Measurements from ENCODE around the gene MRPS34. TPM values are rescaled to one million over a fixed set of nuclear protein-coding genes. Genes with fewer than 3 reads are reported as not detected.
A peak's percentile ranks its signal among the peaks of the same experiment; 100 is the strongest.

MRPS34 gene
- total RNA-seq, 3 donors from 2014 or later = 85.9 to 95.4 (median 87.8) TPM

- TF ChIP-seq CTCF (IDR thresholded peaks at IDR 0.05) = peak in 1 of 3 donors; percentile 8
- TF ChIP-seq POLR2AphosphoS5 (IDR thresholded peaks at IDR 0.05) = peak in 2 of 3 donors; percentile 35 to 41
- TF ChIP-seq POLR2A (IDR thresholded peaks at IDR 0.05) = no peak
- Histone ChIP-seq H3K36me3 (no peaks in the 10 kb centered on the region), H3K27ac (peak overlapping the region; percentile 51 to 69)
Observed at GRCh38 chr16:1770328-1771187, 2.4 kb downstream of the MRPS34 start.

DNA sequence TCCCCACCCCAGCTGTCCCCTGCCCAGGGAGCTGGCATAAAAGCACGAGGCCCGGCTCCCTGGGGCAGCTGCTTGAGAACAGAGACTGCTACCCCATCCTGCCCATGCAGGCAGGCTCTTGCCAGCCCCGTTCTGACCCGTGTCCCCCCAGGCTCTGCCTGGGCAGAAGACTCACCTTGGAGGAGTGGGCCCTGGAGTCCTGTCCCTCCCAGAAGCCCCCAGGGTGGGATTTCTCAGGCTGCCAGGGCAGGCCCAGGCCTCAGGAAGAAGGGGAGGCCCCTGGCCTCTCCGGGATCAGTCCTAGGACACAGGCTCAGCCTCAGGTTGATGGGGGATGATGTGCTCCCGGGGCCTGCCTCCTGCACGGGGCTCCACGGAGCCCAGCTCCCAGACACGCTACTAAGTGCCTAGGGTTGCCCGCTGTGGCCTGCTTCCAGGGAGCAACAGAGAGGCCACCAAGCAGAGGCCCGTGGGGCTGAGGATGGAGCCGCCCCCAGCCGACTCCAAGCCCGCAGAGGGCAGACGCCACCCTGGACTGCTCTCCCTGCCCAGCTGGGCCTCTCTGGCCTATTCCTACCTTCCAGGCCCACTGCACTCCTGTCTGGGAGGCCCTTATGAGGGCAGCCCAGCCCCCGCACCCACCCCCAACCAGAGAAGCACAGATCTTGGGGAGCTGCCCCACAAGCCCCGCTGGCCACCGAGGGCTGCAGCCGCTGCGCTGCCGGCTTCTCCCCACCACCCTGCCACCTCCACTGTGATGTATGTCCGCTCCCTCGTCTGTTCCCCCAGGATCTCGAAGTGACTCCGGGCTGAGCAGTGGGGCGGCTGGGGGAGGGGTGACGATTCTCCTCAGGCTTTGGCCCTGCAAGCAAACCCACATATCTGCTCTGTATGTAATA, 3.3 kb downstream of the MRPS34 start:
- Histone ChIP-seq H3K4me3 (peak overlapping the region in 2 of 3 donors; percentile 91 to 94), H3K36me3 (peaks cover 5% of the 10 kb centered on the region), H3K4me1 (peaks cover 16 to 21% of the 10 kb centered on the region in 2 donors), H3K27me3 (no peaks in the 10 kb centered on the region), H3K9me3 (no peaks in the 10 kb centered on the region), H3K27ac (peak overlapping the region; percentile 51 to 69)
- TF ChIP-seq POLR2AphosphoS5 (IDR thresholded peaks at IDR 0.05) (no peak), CTCF (IDR thresholded peaks at IDR 0.05) (no peak), POLR2A (IDR thresholded peaks at IDR 0.05) (no peak)
- no peak for DNase-seq (ENCODE audit: low spot score in 2 of 2)
- intact Hi-C loops (cut with DNase I; ENCODE audit: low total_unique reads) = no loop called here

More at GRCh38 chr16:1770328-1771187, 2.4 kb downstream of the MRPS34 start:
- DNase-seq (ENCODE audit: low spot score in 2 of 2) = peak; percentile 56 to 67
- Histone ChIP-seq H3K9me3 (no peaks in the 10 kb centered on the region), H3K4me3 (peak overlapping the region; percentile 91 to 97 (median 94)), H3K4me1 (peaks cover 16 to 25% of the 10 kb centered on the region in 2 donors), H3K27me3 (no peaks in the 10 kb centered on the region)
- intact Hi-C loops (cut with DNase I; ENCODE audit: low total_unique reads) = no loop called here

- TF ChIP-seq POLR2A (IDR thresholded peaks at IDR 0.05) = no peak
- TF ChIP-seq POLR2AphosphoS5 (IDR thresholded peaks at IDR 0.05) = no peak
- TF ChIP-seq CTCF (IDR thresholded peaks at IDR 0.05) = no peak
Observed at GRCh38 chr16:1768767-1769401, 4.0 kb downstream of the MRPS34 start.

DNA sequence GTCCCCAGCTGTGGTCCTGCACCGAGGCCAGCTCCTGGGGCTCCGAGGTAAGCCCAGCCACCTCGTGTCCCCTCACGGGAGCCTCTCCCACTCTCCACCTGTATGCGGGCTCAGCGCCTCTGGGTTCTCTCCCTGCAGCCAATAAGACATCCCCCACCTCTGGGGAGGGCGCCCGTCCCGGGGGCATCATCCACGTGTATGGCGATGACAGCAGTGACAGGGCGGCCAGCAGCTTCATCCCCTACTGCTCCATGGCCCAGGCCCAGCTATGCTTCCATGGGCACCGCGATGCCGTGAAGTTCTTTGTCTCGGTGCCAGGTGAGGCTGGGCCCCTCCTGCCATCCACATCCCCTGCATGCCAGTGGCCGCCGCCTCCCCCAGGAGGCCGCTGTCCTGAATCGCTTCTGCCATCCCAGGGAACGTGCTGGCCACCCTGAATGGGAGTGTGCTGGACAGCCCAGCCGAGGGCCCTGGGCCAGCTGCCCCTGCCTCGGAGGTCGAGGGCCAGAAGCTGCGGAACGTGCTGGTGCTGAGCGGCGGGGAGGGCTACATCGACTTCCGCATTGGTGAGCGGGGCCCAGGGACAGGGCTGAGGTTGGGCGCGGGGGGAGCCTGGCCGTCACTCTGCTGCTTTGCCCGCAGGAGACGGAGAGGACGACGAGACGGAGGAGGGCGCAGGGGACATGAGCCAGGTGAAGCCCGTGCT, 4.7 kb downstream of the MRPS34 start:
- no peak for TF ChIP-seq CTCF (IDR thresholded peaks at IDR 0.05)
- TF ChIP-seq POLR2A (IDR thresholded peaks at IDR 0.05) = no peak
- no peak for TF ChIP-seq POLR2AphosphoS5 (IDR thresholded peaks at IDR 0.05)
- Histone ChIP-seq H3K9me3 (no peaks in the 10 kb centered on the region), H3K27ac (no peak overlapping the region), H3K36me3 (peaks cover 5% of the 10 kb centered on the region), H3K4me1 (peaks cover 8 to 12% of the 10 kb centered on the region in 2 donors), H3K4me3 (no peak overlapping the region), H3K27me3 (no peaks in the 10 kb centered on the region)
- intact Hi-C loops (cut with DNase I; ENCODE audit: low total_unique reads) = no loop called here
- no peak for DNase-seq (ENCODE audit: low spot score in 2 of 2)

More at GRCh38 chr16:1768767-1769401, 4.0 kb downstream of the MRPS34 start:
- DNase-seq (ENCODE audit: low spot score in 2 of 2) = no peak
- intact Hi-C loops (cut with DNase I; ENCODE audit: low total_unique reads) = no loop called here
- Histone ChIP-seq H3K4me1 (peaks cover 8 to 13% of the 10 kb centered on the region in 2 donors), H3K4me3 (no peak overlapping the region), H3K27ac (peak overlapping the region in 1 of 2 donors; percentile 69), H3K9me3 (no peaks in the 10 kb centered on the region), H3K36me3 (peaks cover 5% of the 10 kb centered on the region), H3K27me3 (no peaks in the 10 kb centered on the region)
